Mesodermal cell (in vitro differentiated cells): Measurements from ENCODE around the gene COL27A1.
"Not testable (repeated sequence)": the region's sequence is repeated elsewhere in the genome, so short reads cannot be mapped to it uniquely, and the experiment has no call there.

ENCODE experiments used
- H3K27ac ChIP-seq: 2 replicates; pipeline ENCODE4 v1.7.0; 2013; ENCODE audit warnings: mild to moderate bottlenecking, low read depth, low read length, moderate library complexity; ENCODE audit not compliant: severe bottlenecking
- H3K36me3 ChIP-seq: 2 replicates; pipeline ENCODE4 v1.7.1; 2013; ENCODE audit warnings: mild to moderate bottlenecking, low read length, moderate library complexity; ENCODE audit not compliant: control insufficient read depth, insufficient read depth
- H3K4me1 ChIP-seq: one replicate; pipeline ENCODE4 v1.7.1; 2013; ENCODE audit warnings: mild to moderate bottlenecking, low read length; ENCODE audit not compliant: insufficient read depth, control insufficient read depth, poor library complexity, severe bottlenecking
- H3K4me3 ChIP-seq: 2 replicates; pipeline ENCODE4 v1.7.0; 2013; ENCODE audit warnings: low read length, control low read depth, mild to moderate bottlenecking; ENCODE audit not compliant: insufficient read depth, poor library complexity, severe bottlenecking; ENCODE audit errors: extremely low read depth
- H3K9me3 ChIP-seq: 2 replicates; pipeline ENCODE4 v1.7.1; 2013; ENCODE audit warnings: mild to moderate bottlenecking, low read length, moderate library complexity; ENCODE audit not compliant: control insufficient read depth
- WGBS, 2 experiments: methylation state at CpG; one replicate each; pipeline ENCODE4 v1.1.5; 2013; ENCODE audit warnings: missing lambda C conversion rate in 2 of 2; ENCODE audit not compliant: insufficient coverage in 2 of 2; 5-methylcytosine and 5-hydroxymethylcytosine counted together

The COL27A1 gene

DNA sequence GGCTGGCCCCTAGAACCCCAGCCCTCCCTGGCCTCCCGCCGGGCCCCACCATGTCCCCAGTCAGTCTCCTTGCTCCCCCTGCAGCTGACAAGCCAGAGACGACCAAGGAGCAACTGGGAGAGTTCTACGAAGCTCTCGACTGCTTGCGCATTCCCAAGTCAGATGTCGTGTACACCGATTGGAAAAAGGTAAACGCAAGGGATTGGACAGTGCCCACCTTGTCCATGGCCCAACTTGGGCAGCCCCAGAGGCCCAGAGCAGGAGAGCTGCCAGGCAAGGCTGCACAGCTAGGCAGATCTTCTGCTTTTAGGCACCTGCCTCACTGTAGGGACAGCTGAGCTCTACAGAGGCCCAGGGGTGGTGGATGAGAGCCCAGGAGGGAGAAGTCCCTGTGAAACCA is 169.6 kb downstream of the COL27A1 start:
- not testable (repeated sequence) for H3K4me3 ChIP-seq, H3K27ac ChIP-seq
- 86 to 100% methylated on average over 1 to 7 of the region's 9 CpGs for WGBS, 2 experiments

GRCh38 chr9:114325684-114326254 is 170.4 kb downstream of the COL27A1 start:
- H3K4me3 ChIP-seq, H3K27ac ChIP-seq, H3K36me3 ChIP-seq, H3K9me3 ChIP-seq, H3K4me1 ChIP-seq: not testable (repeated sequence)
- WGBS, 2 experiments: 83% methylated on average over 1 of the region's 3 CpGs; no CpG with 5 or more reads in 1 of the 2 experiments

More for the DNA sequence above, 169.6 kb downstream of the COL27A1 start:
- not testable (repeated sequence) for H3K9me3 ChIP-seq, H3K36me3 ChIP-seq, H3K4me1 ChIP-seq

- Histone ChIP-seq H3K36me3 (no peaks in the 10 kb centered on the region), H3K27ac (no peak overlapping the region), H3K4me3 (no peak overlapping the region), H3K4me1 (no peaks in the 10 kb centered on the region), H3K9me3 (no peaks in the 10 kb centered on the region)
- 95 to 97% methylated on average over 8 of the region's 8 CpGs for WGBS, 2 experiments
These were observed 172.4 kb downstream of the COL27A1 start for GRCh38 chr9:114327749-114328148.

GRCh38 chr9:114328357-114328820 is 173.1 kb downstream of the COL27A1 start:
- not testable (repeated sequence) for H3K36me3 ChIP-seq, H3K27ac ChIP-seq, H3K9me3 ChIP-seq, H3K4me1 ChIP-seq, H3K4me3 ChIP-seq
- 95 to 97% methylated on average over 7 to 10 of the region's 10 CpGs for WGBS, 2 experiments

DNA sequence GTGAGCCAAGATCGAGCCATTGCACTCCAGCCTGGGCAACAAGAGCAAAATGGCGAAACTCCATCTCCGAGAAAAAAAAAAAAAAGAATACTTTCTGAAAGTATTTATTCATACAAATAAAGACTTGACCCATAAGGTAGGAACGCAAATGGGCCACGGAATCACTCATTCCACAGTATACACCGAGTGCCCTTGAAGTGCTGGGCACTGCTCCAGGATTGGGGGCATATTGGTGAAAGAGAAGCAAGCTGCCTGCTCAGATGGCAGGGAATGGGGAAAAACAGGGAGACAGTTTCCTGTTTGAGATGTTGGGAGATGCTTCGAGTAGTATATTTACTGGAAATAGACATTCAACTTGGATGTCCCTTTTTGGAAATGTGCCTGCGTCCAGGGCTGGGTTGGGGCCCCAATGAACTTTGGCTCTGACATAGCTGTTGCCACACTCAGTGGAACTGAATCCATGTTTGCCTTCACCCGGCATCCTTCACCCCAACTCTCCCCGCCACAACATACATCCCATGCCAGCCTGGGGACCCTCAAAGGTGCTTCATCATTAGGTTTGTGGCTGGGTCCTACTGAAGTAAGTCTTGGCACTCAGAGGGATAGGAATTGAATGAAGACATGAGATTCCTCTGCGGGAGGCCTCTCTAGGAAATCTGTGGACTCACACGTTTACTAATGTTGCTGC is 173.7 kb downstream of the COL27A1 start:
- H3K27ac ChIP-seq, H3K4me3 ChIP-seq, H3K9me3 ChIP-seq, H3K36me3 ChIP-seq, H3K4me1 ChIP-seq: not testable (repeated sequence)
- 100% methylated on average over 1 to 3 of the region's 12 CpGs for WGBS, 2 experiments

DNA sequence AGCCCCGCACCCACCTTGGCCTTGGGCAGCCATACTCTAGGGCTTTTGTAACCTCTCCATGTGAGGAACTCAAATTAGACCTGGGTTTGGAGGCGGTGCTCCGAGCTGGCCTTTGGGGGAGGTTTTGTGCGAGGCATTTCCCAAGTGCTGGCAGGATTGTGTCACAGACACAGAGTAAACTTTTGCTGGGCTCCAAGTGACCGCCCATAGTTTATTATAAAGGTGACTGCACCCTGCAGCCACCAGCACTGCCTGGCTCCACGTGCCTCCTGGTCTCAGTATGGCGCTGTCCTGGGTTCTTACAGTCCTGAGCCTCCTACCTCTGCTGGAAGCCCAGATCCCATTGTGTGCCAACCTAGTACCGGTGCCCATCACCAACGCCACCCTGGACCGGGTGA is 174.3 kb downstream of the COL27A1 start, which contains the start of gene ORM2:
TSS of gene ORM2 (plus strand) at position 245 of the 398 bp plus-strand sequence. CDS start at position 281, 36 bp downstream.
- H3K36me3 ChIP-seq, H3K27ac ChIP-seq, H3K9me3 ChIP-seq, H3K4me1 ChIP-seq, H3K4me3 ChIP-seq: not testable (repeated sequence)
- WGBS, 2 experiments: no CpG with 5 or more reads among the region's 10 CpGs

GRCh38 chr9:114330636-114331035 is 175.3 kb downstream of the COL27A1 start:
- peaks cover 3% of the 10 kb centered on the region for H3K36me3 ChIP-seq
- H3K9me3 ChIP-seq: no peaks in the 10 kb centered on the region
- H3K27ac ChIP-seq: no peak overlapping the region
- 84 to 89% methylated on average over 7 to 8 of the region's 10 CpGs for WGBS, 2 experiments
- no peaks in the 10 kb centered on the region for H3K4me1 ChIP-seq
- H3K4me3 ChIP-seq: no peak overlapping the region

GRCh38 chr9:114331229-114332195 is 176.2 kb downstream of the COL27A1 start:
- WGBS, 2 experiments: 87 to 88% methylated on average over 10 to 11 of the region's 19 CpGs
- H3K4me1 ChIP-seq, H3K4me3 ChIP-seq, H3K36me3 ChIP-seq, H3K9me3 ChIP-seq, H3K27ac ChIP-seq: not testable (repeated sequence)

- 83 to 100% methylated on average over 1 of the region's 4 CpGs for WGBS, 2 experiments
- not testable (repeated sequence) for H3K9me3 ChIP-seq, H3K4me3 ChIP-seq, H3K27ac ChIP-seq, H3K4me1 ChIP-seq
- H3K36me3 ChIP-seq: peaks cover 12% of the 10 kb centered on the region
These were observed 177.2 kb downstream of the COL27A1 start for GRCh38 chr9:114332474-114333040.

GRCh38 chr9:114333718-114334117 is 178.4 kb downstream of the COL27A1 start:
- H3K36me3 ChIP-seq: peaks cover 23% of the 10 kb centered on the region
- H3K4me3 ChIP-seq, H3K4me1 ChIP-seq, H3K9me3 ChIP-seq, H3K27ac ChIP-seq: not testable (repeated sequence)
- WGBS, 2 experiments: no CpG with 5 or more reads among the region's 4 CpGs
